H1 (cell line): ENCODE measurements around the gene ABHD14A. TPM values are rescaled to one million over a fixed set of nuclear protein-coding genes. Genes with fewer than 3 reads are reported as not detected.
A peak's percentile ranks its signal among the peaks of the same experiment; 100 is the strongest.

ENCODE experiments used
- CTCF ChIA-PET: fragments of 300-600 bp; sonication (Branson Sonifier 250); formaldehyde crosslinking; loops from one replicate; lab custom pipeline; 2021; ENCODE audit not compliant: partially characterized antibody; lab: Charles Lee
- POLR2A ChIA-PET: fragments of 300-600 bp; sonication (Branson Sonifier 250); formaldehyde crosslinking; loops from one replicate; lab custom pipeline; 2021; ENCODE audit warnings: inconsistent platforms; ENCODE audit not compliant: partially characterized antibody; lab: Charles Lee
- DNase-seq, 2 experiments: peaks; one replicate each; pipeline versions ENCODE4 v3.0.0 to v3.0.0-alpha.2; 2010 to 2022; ENCODE audit warnings: low spot score in 2 of 2, low read depth in 1 of 2, mixed read lengths in 1 of 2
- FAIRE-seq: peaks from 2 replicates; lab custom pipeline; 2011; peaks lifted over from hg19 to GRCh38; lab: Jason Lieb, UNC
- H2AFZ ChIP-seq: 2 replicates; pipeline ENCODE4 v1.8.1; 2012; ENCODE audit warnings: low read length, inconsistent platforms
- H2AK5ac ChIP-seq: 2 replicates; pipeline ENCODE4 v1.6.1; 2013; ENCODE audit warnings: low read depth, low read length
- H2BK120ac ChIP-seq: replicated peaks from 2 replicates; pipeline ENCODE3; 2013; ENCODE audit warnings: low read depth, low read length, inconsistent platforms
- H2BK12ac ChIP-seq: 2 replicates; pipeline ENCODE4 v1.6.1; 2013; ENCODE audit warnings: low read depth, low read length
- H2BK15ac ChIP-seq: 2 replicates; pipeline ENCODE4 v1.6.1; 2013; ENCODE audit warnings: low read length
- H2BK20ac ChIP-seq: 2 replicates; pipeline ENCODE4 v1.6.1; 2013; ENCODE audit warnings: low read length
- H2BK5ac ChIP-seq: 2 replicates; pipeline ENCODE4 v1.6.1; 2013; ENCODE audit warnings: low read depth, low read length
- H3K14ac ChIP-seq: 2 replicates; pipeline ENCODE4 v1.6.1; 2013; ENCODE audit warnings: inconsistent platforms; ENCODE audit not compliant: insufficient read length
- H3K18ac ChIP-seq: 2 replicates; pipeline ENCODE4 v1.6.1; 2013; ENCODE audit warnings: low read length; ENCODE audit errors: extremely low read depth
- H3K23ac ChIP-seq: 2 replicates; pipeline ENCODE4 v1.6.1; 2013; ENCODE audit warnings: inconsistent platforms; ENCODE audit not compliant: insufficient read length
- H3K23me2 ChIP-seq: 2 replicates; pipeline ENCODE4 v1.6.1; 2013; ENCODE audit warnings: low read depth, low read length
- H3K27ac ChIP-seq: 2 replicates; pipeline ENCODE4 v1.6.1; 2011; ENCODE audit warnings: low read depth, low read length, inconsistent platforms
- H3K27me3 ChIP-seq, 4 experiments: replicated peaks in 1 of 4; 1 replicate in 1 of 4; 2 replicates in 3 of 4; pipeline versions ENCODE4 v1.6.1 to v1.8.1; 2011 to 2013; ENCODE audit warnings: low read length in 3 of 4, mild to moderate bottlenecking in 3 of 4, inconsistent platforms in 2 of 4, mixed read lengths in 2 of 4, moderate library complexity in 1 of 4; ENCODE audit not compliant: control insufficient read depth in 3 of 4, insufficient read depth in 3 of 4; ENCODE audit errors: extremely low read depth in 1 of 4
- H3K36me3 ChIP-seq, 4 experiments: 2 replicates each; pipeline versions ENCODE4 v1.6.1 to v1.8.1; 2011 to 2013; ENCODE audit warnings: mild to moderate bottlenecking in 4 of 4, low read length in 3 of 4, moderate library complexity in 2 of 4, control low read depth in 1 of 4, inconsistent platforms in 1 of 4; ENCODE audit not compliant: insufficient read depth in 4 of 4, control insufficient read depth in 2 of 4
- H3K4ac ChIP-seq: replicated peaks from 2 replicates; pipeline ENCODE3; 2013; ENCODE audit warnings: low read length, low read depth, mixed read lengths, inconsistent platforms; ENCODE audit not compliant: insufficient read length
- H3K4me1 ChIP-seq, 4 experiments: replicated peaks in 1 of 4; 1 replicate in 1 of 4; 2 replicates in 3 of 4; pipeline versions ENCODE4 v1.6.1 to v1.8.1; 2011 to 2013; ENCODE audit warnings: low read length in 3 of 4, inconsistent platforms in 2 of 4, mixed read lengths in 1 of 4; ENCODE audit not compliant: insufficient read depth in 4 of 4, control insufficient read depth in 3 of 4
- H3K4me2 ChIP-seq, 2 experiments: 2 replicates each; pipeline versions ENCODE4 v1.6.1 to v1.8.1; 2011 to 2013; ENCODE audit warnings: low read depth in 2 of 2, low read length in 2 of 2, control low read depth in 1 of 2, inconsistent platforms in 1 of 2, mild to moderate bottlenecking in 1 of 2; ENCODE audit not compliant: insufficient read depth in 1 of 2
- H3K4me3 ChIP-seq, 4 experiments: fragments of 200-600, 300-600 bp in 1 of 4; sonication (generic), shearing (Covaris generic), sonication (Bioruptor Twin) in 1 of 4; 2 replicates each; pipeline versions ENCODE4 v1.5.1 to v1.8.1; 2011 to 2016; ENCODE audit warnings: low read length in 4 of 4, low read depth in 3 of 4, control low read depth in 2 of 4, inconsistent platforms in 2 of 4, mild to moderate bottlenecking in 2 of 4, mixed read lengths in 1 of 4, moderate library complexity in 1 of 4; ENCODE audit not compliant: insufficient read depth in 2 of 4; ENCODE audit errors: extremely low read depth in 1 of 4
- H3K56ac ChIP-seq: replicated peaks from 2 replicates; pipeline ENCODE3; 2013; ENCODE audit warnings: low read depth, mild to moderate bottlenecking, mixed read lengths, low read length, inconsistent platforms; ENCODE audit not compliant: insufficient read length
- H3K79me1 ChIP-seq: 2 replicates; pipeline ENCODE4 v1.6.1; 2013; ENCODE audit warnings: low read depth, low read length, control low read depth
- H3K79me2 ChIP-seq, 2 experiments: 2 replicates each; pipeline versions ENCODE4 v1.6.1 to v1.8.1; 2012 to 2013; ENCODE audit warnings: low read length in 2 of 2, mild to moderate bottlenecking in 2 of 2, inconsistent platforms in 1 of 2; ENCODE audit not compliant: insufficient read depth in 2 of 2, control insufficient read depth in 1 of 2
- H3K9ac ChIP-seq, 4 experiments: replicated peaks in 1 of 4; 1 replicate in 1 of 4; 2 replicates in 3 of 4; pipeline versions ENCODE4 v1.6.1 to v1.8.1; 2011 to 2013; ENCODE audit warnings: low read depth in 3 of 4, low read length in 3 of 4, control low read depth in 2 of 4, mild to moderate bottlenecking in 2 of 4, moderate library complexity in 2 of 4, inconsistent platforms in 1 of 4; ENCODE audit errors: extremely low read depth in 1 of 4
- H3K9me3 ChIP-seq, 2 experiments: 2 replicates each; pipeline versions ENCODE4 v1.6.1 to v1.8.1; 2012 to 2013; ENCODE audit warnings: mild to moderate bottlenecking in 2 of 2, moderate library complexity in 2 of 2, control low read depth in 1 of 2, inconsistent platforms in 1 of 2, low read depth in 1 of 2, low read length in 1 of 2, mixed read lengths in 1 of 2; ENCODE audit not compliant: insufficient read depth in 2 of 2
- H4K20me1 ChIP-seq, 2 experiments: replicated peaks in 1 of 2; 2 replicates each; pipeline versions ENCODE3 to v1.8.1; 2011 to 2013; ENCODE audit warnings: inconsistent platforms in 2 of 2, low read length in 2 of 2, mild to moderate bottlenecking in 1 of 2; ENCODE audit not compliant: insufficient read depth in 2 of 2, control insufficient read depth in 1 of 2
- H4K5ac ChIP-seq: 2 replicates; pipeline ENCODE4 v1.6.1; 2013; ENCODE audit warnings: low read length, low read depth, mixed read lengths, inconsistent platforms; ENCODE audit not compliant: insufficient read length
- H4K8ac ChIP-seq: 2 replicates; pipeline ENCODE4 v1.8.0; 2013; ENCODE audit warnings: mild to moderate bottlenecking, moderate library complexity, low read length, inconsistent platforms; ENCODE audit not compliant: insufficient read depth; ENCODE audit errors: extremely low read depth
- H4K91ac ChIP-seq: replicated peaks from 2 replicates; pipeline ENCODE3; 2013; ENCODE audit warnings: low read length, mixed read lengths, inconsistent platforms; ENCODE audit not compliant: insufficient read length
- JUND ChIP-seq: IDR thresholded peaks from 2 replicates; pipeline ENCODE4 v1.6.1; 2011; ENCODE audit warnings: mild to moderate bottlenecking, improper control_type of control experiment, low read length
- WGBS, 2 experiments: shearing (Covaris generic) in 1 of 2; methylation state at CpG; one replicate each; pipeline versions ENCODE4 v1.1.6 to v1.1.7; 2013 to 2015; ENCODE audit warnings: low lambda C conversion rate in 2 of 2, mixed read lengths in 2 of 2, inconsistent platforms in 1 of 2, low coverage in 1 of 2, missing lambda C conversion rate in 1 of 2; ENCODE audit not compliant: insufficient replicate concordance in 2 of 2, insufficient coverage in 1 of 2, insufficient read length in 1 of 2; ENCODE audit errors: extremely low coverage in 1 of 2, missing lambda C conversion rate in 1 of 2; 5-methylcytosine and 5-hydroxymethylcytosine counted together
- polyA plus RNA-seq, 7 experiments: library from polyadenylated mRNA; depleted of rRNA in 3 of 7; stranded (reverse) in 5 of 7; unstranded in 2 of 7; fragments of >200 nt in 5 of 7; fragments of 200-250 nt in 2 of 7; gene quantifications; 1 replicate in 5 of 7; 2 replicates in 1 of 7; 4 replicates in 1 of 7; pipeline versions ENCODE4 v1.2.1 to v1.2.3, GENCODE V29; 2011 to 2013; ENCODE audit warnings: missing spikeins in 2 of 7, mixed read lengths in 2 of 7
- total RNA-seq: library from RNA; stranded (reverse); fragmentation: NEBNext Ultra II Directional; extraction: Animal tissue kit (Norgen Biotek cat#: 25700); gene quantifications from 2 replicates; pipeline ENCODE4 v1.2.1, GENCODE V29; 2021

ABHD14A gene
- total and polyA plus RNA-seq, 2 of the 8 experiments (the other 6 are each of a cell fraction or from before 2014, with no cell fraction given), result 4.6 to 9.8 TPM

DNA sequence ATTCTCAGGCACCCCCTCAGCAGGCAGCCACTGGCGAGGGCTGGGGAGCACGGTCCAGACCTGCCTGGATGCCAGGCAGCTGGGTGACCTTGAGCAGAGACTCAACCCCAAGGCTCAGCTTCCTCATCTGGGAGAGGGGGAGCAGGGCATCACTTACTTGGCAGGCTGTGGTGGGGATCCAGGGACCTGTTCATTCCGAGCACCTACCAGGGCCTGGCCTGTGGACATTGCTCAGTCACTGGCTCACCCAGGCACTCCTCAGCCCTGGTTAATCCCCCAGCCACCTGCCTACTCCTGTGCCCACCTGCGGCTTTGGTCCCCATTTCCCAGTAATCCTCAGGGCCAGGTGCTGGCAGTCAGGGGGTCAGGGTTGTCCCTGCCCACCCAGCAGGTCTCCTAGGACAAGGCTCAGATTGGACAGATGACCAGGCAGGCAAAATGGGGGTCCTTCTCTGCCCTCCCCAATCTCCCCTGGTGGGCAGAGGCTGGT lies 30.1 kb downstream of the ABHD14A start:
- H4K8ac ChIP-seq, result no peak overlapping the region; the same call in 1 of the 2 replicates
- FAIRE-seq (no peak), DNase-seq (no peak)
- H3K79me1 ChIP-seq, result no peaks in the 10 kb centered on the region
- no peak overlapping the region for H3K23ac ChIP-seq
- 73% methylated on average over 4 of the region's 4 CpGs; no CpG with 5 or more reads in 1 of the 2 experiments for WGBS, 2 experiments
- H2BK5ac ChIP-seq, result peak overlapping the region; percentile 85
- H2BK120ac ChIP-seq, result peak overlapping the region; percentile 44
- H3K23me2 ChIP-seq, result peaks cover 3% of the 10 kb centered on the region; the same call in 1 of the 2 replicates
- H3K18ac ChIP-seq, result peak overlapping the region; percentile 98
- no peaks in the 10 kb centered on the region for H3K36me3 ChIP-seq
- no peaks in the 10 kb centered on the region for H4K20me1 ChIP-seq
- ChIA-PET CTCF (interaction anchor here (0.8 to 24.7 kb wide), 42 partner anchors 9 to 382 kb away, joined by 3 to 984 read pairs (median 6); partner anchors contain the start of genes ABHD14B, ACY1, DUSP7 and RPL29), POLR2A (interaction anchor here (0.8 to 7.2 kb wide), 12 partner anchors 10 to 115 kb away, joined by 3 to 95 read pairs (median 4); partner anchors contain the start of genes ACY1, DUSP7 and RPL29)
- H3K27me3 ChIP-seq, result no peaks in the 10 kb centered on the region; a peak in 2 of 7 replicates
- H3K14ac ChIP-seq, result no peak overlapping the region
- H2AFZ ChIP-seq, result no peak overlapping the region
- H3K4me2 ChIP-seq, result peak overlapping the region; percentile 67 to 73
- no peak overlapping the region for H3K27ac ChIP-seq
- H3K9ac ChIP-seq, result no peak overlapping the region
- peak overlapping the region; percentile 93; the same call in 1 of the 2 replicates for H2BK20ac ChIP-seq
- TF ChIP-seq JUND, result no peak
- peak overlapping the region in 3 of 4 experiments; percentile 17 to 39 (median 17); a peak in 4 of 8 replicates for H3K4me3 ChIP-seq
- peaks cover 8 to 48% (median 34%) of the 10 kb centered on the region in 4 experiments for H3K4me1 ChIP-seq
- H3K9me3 ChIP-seq, result no peaks in the 10 kb centered on the region
- peak overlapping the region; percentile 92; the same call in 1 of the 2 replicates for H2BK15ac ChIP-seq
- H3K56ac ChIP-seq, result peak overlapping the region; percentile 22
- peak overlapping the region; percentile 91 for H3K4ac ChIP-seq
- H2BK12ac ChIP-seq, result peak overlapping the region; percentile 94; the same call in 1 of the 2 replicates
- peak overlapping the region; percentile 89 for H4K91ac ChIP-seq
- no peaks in the 10 kb centered on the region for H3K79me2 ChIP-seq
- H4K5ac ChIP-seq, result peak overlapping the region; percentile 3
- H2AK5ac ChIP-seq, result no peak overlapping the region
